Astrocyte of the cerebellum (primary cell): ENCODE measurements around the gene N4BP2.

Source experiments
- DNase-seq: peaks from one replicate; pipeline ENCODE4 v3.0.0-alpha.2; 2011; ENCODE audit warnings: low read depth
- H3K4me3 ChIP-seq: 2 replicates; pipeline ENCODE4 v1.5.1; 2011; ENCODE audit warnings: mild to moderate bottlenecking, low read depth, low read length, moderate library complexity
- in situ Hi-C: cut with HindIII; loops from 2 replicates; pipeline ENCODE4 v1.10.0; 2017; ENCODE audit warnings: low sequenced_read_pairs
- TF ChIP-seq, protein P1 (sequence below): IDR thresholded peaks from 2 replicates; pipeline ENCODE4 v1.5.1; 2012; ENCODE audit warnings: low read length, low read depth, moderate library complexity, mild to moderate bottlenecking; ENCODE audit errors: missing control alignments

Gene N4BP2

DNA sequence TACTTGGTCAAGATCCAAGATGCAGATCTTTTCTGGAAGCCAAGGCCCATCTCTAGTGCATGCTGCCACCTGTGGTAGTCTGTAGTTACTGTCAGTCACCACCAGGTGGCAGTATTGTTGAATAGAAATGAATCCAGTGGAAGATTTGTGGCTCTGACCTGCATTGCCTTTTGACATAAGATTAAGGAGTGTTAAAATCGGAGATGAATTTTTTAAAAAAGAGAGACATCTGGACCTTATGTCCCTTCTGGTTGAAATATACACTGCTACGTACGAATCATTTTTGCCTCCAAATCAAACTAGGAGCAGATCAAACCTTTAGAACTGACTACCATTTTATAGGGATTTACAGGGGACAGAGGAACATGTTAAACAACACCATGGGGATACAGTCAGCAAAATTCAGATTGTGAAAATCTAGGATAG lies 93.3 kb downstream of the N4BP2 start:
- peak; percentile 50 for DNase-seq
- H3K4me3 ChIP-seq, result no peak overlapping the region
- TF ChIP-seq, protein P1, sequence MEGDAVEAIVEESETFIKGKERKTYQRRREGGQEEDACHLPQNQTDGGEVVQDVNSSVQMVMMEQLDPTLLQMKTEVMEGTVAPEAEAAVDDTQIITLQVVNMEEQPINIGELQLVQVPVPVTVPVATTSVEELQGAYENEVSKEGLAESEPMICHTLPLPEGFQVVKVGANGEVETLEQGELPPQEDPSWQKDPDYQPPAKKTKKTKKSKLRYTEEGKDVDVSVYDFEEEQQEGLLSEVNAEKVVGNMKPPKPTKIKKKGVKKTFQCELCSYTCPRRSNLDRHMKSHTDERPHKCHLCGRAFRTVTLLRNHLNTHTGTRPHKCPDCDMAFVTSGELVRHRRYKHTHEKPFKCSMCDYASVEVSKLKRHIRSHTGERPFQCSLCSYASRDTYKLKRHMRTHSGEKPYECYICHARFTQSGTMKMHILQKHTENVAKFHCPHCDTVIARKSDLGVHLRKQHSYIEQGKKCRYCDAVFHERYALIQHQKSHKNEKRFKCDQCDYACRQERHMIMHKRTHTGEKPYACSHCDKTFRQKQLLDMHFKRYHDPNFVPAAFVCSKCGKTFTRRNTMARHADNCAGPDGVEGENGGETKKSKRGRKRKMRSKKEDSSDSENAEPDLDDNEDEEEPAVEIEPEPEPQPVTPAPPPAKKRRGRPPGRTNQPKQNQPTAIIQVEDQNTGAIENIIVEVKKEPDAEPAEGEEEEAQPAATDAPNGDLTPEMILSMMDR, result peak; percentile 77
- in situ Hi-C loops, result no loop called here

DNA sequence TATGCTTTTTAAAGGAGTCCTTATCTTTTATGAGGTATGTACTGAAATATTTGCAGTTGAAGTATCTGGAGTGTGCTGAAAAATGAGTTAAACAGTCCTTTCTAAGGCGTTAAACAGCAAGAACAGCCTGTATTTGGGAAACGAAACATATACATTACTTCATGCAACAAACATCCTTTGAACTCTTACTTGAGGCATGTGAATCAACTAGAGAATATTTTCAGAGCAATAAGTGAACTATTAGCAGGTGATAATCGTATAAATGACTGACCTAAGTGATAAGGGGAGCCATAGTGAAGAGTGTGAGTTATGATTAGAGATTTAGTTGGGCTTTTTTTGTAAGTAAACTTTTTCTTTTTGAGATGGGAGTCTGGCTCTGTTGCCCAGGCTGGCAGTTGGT lies 94.3 kb downstream of the N4BP2 start:
- in situ Hi-C loops, result no loop called here
- TF ChIP-seq, protein P1, result no peak
- no peak overlapping the region for H3K4me3 ChIP-seq
- no peak for DNase-seq

DNA sequence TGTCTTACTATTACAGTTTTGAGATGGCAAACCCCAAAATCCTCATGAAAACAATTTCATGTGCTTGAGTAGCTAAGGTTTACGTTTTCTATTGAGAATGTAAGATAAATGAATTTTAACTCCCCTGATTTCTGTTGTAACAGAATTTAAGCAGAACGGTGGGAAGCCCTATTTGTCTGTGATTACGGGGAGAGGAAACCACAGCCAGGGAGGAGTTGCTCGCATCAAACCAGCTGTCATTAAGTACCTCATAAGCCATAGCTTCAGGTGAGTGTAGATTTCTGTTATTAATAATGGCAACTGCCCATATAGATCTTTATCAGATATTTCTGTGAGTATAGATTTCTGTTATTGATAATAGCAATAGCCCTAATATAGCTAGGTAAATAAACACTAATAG lies 96.0 kb downstream of the N4BP2 start:
- in situ Hi-C loops, result no loop called here
- no peak for DNase-seq

DNA sequence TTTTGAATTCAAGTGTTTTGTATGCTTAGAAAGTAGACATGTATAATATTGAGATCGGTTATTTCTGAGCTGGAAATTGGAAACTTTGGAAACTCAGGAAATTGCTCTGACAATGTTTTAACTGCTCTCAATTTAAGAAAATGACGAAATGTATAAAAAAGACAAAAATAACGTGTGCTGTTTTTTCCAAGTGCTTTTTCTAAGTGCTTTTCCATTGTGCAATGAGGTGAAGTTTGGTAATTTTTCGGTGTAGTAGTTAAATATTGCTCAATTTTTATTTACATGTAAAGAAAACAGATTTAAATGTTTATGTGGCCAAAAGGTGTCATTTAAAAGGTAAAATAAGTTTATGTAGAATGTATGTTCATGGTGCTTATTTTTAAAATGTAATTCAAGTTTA lies 100.8 kb downstream of the N4BP2 start:
- in situ Hi-C loops, result no loop called here
- no peak for DNase-seq
- no peak overlapping the region for H3K4me3 ChIP-seq

More for the DNA sequence above, 96.0 kb downstream of the N4BP2 start:
- H3K4me3 ChIP-seq, result no peak overlapping the region
- TF ChIP-seq, protein P1, result no peak

DNA sequence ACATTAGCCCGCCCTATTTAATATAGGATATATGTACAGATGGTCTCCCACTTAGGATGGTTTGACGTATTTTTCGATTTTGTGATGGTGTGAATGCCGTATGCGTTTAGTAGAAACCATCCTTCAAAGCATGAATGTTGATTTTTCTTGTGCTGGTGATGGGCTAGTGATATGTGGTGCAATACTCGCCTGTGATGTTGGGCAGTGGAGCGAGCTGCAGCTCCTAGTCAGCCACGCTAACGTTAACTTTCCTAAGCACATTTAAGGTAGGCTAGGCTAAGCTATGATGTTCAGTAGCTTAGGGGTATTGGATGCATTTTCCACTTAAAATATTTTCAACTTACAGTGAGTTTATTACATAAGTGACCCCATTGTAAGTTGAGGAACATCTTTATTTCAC lies 103.6 kb downstream of the N4BP2 start:
- in situ Hi-C loops, result no loop called here

More for the DNA sequence above, 100.8 kb downstream of the N4BP2 start:
- TF ChIP-seq, protein P1, result no peak

DNA sequence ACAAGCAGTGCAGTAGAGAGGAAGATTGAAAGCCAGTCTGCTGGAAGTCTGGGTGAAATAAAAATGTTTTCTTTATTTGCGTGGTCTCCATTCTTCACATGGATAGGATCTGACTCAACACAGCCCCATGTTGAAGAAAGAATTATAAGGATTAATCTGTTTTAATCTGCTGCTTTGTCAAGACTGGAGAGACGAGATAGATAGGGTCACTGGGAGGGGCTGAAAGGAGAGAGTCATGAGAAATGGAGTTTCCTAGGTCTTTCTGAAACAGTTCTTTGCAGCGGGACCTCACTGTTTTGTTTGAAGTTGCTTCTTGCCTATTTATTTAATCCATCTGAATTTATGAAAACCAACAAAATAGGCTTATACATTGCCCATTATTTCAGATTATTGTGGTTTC lies 107.8 kb downstream of the N4BP2 start:
- TF ChIP-seq, protein P1, result no peak
- H3K4me3 ChIP-seq, result no peak overlapping the region
- in situ Hi-C loops, result no loop called here
- no peak for DNase-seq

More for the DNA sequence above, 103.6 kb downstream of the N4BP2 start:
- no peak for DNase-seq
- no peak overlapping the region for H3K4me3 ChIP-seq
- TF ChIP-seq, protein P1, result no peak

DNA sequence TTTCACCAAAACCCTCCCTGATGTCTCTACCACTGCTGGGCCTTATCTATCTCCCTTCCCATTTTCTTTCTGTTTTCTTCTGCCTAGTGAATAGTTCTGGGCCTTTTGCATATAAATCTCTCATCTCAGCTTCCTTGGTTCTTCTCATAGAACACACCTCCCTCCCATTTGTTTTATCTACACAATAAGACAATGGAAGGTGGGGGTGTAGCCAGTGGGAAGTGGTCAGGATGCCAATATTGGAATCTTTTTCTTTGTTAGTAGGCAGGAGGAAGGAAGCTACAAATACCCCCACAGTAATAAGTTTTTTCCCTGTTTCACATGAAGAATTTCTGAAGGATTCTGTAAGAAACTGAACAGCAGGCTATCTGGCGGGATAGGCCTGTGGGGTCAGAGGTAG lies 109.3 kb downstream of the N4BP2 start:
- DNase-seq, result no peak
- TF ChIP-seq, protein P1, result no peak
- H3K4me3 ChIP-seq, result no peak overlapping the region
- in situ Hi-C loops, result no loop called here
